Ectodermal cell (in vitro differentiated cells): Measurements from ENCODE around the gene SMC3.
"Not testable (repeated sequence)": the region's sequence is repeated elsewhere in the genome, so short reads cannot be mapped to it uniquely, and the experiment has no call there.

Source experiments
- H3K27ac ChIP-seq: 2 replicates; pipeline ENCODE4 v1.7.0; 2013; ENCODE audit warnings: mild to moderate bottlenecking, low read depth, low read length; ENCODE audit not compliant: insufficient read depth, poor library complexity, severe bottlenecking
- H3K27me3 ChIP-seq: 2 replicates; pipeline ENCODE4 v1.7.0; 2013; ENCODE audit warnings: mild to moderate bottlenecking, low read length; ENCODE audit not compliant: insufficient read depth, control insufficient read depth, poor library complexity, severe bottlenecking
- H3K36me3 ChIP-seq: one replicate; pipeline ENCODE4 v1.7.0; 2013; ENCODE audit warnings: low read length; ENCODE audit not compliant: control insufficient read depth, insufficient read depth
- H3K4me1 ChIP-seq: one replicate; pipeline ENCODE4 v1.7.0; 2013; ENCODE audit warnings: low read length; ENCODE audit not compliant: control insufficient read depth, insufficient read depth
- H3K4me3 ChIP-seq: 2 replicates; pipeline ENCODE4 v1.7.0; 2013; ENCODE audit warnings: low read depth, low read length, control low read depth; ENCODE audit not compliant: insufficient read depth
- H3K9me3 ChIP-seq: 2 replicates; pipeline ENCODE4 v1.7.0; 2013; ENCODE audit warnings: mild to moderate bottlenecking, low read length, moderate library complexity; ENCODE audit not compliant: control insufficient read depth
- WGBS, 2 experiments: methylation state at CpG; one replicate each; pipeline ENCODE4 v1.1.7; 2013; ENCODE audit warnings: missing lambda C conversion rate in 2 of 2; 5-methylcytosine and 5-hydroxymethylcytosine counted together

SMC3 gene

DNA sequence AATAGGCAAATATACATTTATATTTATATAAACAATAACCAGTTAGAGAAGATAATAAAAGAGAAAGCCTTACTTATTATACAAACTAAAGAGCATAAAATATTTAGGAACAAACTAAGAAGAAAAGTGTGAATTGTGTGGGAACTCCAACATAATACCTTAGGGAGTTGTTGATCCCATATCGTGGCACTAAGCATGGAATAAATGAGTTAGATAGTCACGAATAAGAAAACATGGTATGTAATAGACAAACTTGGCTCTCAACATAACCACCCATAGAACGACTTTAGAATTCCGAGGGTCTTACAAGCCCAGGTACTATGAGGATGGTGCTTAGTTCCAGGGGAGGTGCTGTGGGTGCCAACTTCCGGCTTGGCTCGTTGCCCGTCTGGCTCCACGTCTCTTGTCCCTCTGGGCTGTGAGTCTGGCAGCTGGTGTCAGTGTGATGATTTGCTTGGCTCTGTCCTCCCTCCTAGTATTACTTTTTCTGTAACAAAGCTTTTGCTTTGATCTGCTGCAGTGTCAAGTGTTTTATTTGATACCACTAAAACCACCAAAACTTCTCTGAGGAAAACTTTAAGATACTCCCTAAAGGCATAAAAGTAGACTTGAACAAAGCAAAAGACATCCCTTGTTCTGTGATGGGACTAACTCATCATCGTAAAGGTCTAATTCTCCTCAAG is 67.2 kb downstream of the SMC3 start:
- WGBS, 2 experiments, result 94 to 96% methylated on average over 9 of the region's 9 CpGs
- Histone ChIP-seq H3K27me3 (no peaks in the 10 kb centered on the region), H3K27ac (no peak overlapping the region), H3K36me3 (no peaks in the 10 kb centered on the region), H3K9me3 (no peaks in the 10 kb centered on the region), H3K4me3 (no peak overlapping the region), H3K4me1 (peaks cover 6% of the 10 kb centered on the region)

DNA sequence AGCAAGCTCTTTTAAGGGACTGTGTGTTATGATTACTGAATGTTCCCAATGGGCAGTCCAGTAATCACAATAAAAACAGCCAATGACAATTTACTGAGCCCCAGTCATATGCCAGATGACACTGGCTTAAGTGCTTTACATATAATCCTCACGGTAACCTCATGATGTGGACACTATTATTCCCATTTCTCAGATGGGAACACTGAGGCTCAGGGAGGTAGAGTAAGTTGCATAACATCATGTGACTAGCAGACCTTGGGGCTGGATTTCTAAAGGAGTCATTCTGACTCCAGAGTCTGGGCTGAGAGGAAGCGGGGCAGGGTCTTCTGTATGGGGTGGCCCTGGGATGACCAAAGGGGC is 69.1 kb downstream of the SMC3 start:
- Histone ChIP-seq H3K9me3 (no peaks in the 10 kb centered on the region), H3K4me1 (peaks cover 11% of the 10 kb centered on the region), H3K27ac (peak overlapping the region; percentile 12), H3K4me3 (no peak overlapping the region), H3K36me3 (no peaks in the 10 kb centered on the region), H3K27me3 (peaks cover 3% of the 10 kb centered on the region)
- 97% methylated on average over 2 of the region's 2 CpGs for WGBS, 2 experiments

DNA sequence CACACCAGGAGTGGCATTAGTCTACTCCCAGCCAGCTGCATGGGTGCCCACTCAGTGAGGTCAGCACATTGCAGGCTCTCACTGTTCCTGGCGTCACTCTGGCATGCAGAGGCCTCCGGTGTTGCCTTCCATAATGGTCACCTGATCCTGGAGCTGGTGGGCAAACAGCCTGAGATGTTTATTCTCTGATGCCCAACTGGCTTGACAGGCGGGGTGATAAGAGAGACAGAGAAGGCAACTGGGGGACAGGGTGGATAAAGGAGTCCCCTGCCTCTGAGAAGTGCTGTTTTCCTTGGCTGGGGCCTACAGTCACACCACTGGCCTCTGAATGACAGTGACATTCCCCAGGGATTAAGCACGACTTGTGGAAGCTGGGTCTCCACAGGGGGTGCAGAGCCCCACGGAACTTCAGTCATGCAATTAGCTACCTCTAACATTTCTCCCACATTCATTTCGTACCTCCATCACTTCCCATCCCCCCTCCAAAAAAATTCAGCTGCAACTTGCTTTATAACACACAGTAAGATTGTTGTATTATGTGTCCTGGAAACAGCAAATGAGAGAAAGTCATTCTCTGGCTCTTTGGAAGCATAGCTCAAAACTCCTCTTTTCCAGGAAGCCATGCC is 69.5 kb downstream of the SMC3 start:
- peaks cover 8% of the 10 kb centered on the region for H3K27me3 ChIP-seq
- WGBS, 2 experiments, result 28 to 33% methylated on average over 6 of the region's 6 CpGs
- no peaks in the 10 kb centered on the region for H3K9me3 ChIP-seq
- H3K4me3 ChIP-seq, result no peak overlapping the region
- peak overlapping the region; percentile 12 for H3K27ac ChIP-seq
- H3K36me3 ChIP-seq, result no peaks in the 10 kb centered on the region
- H3K4me1 ChIP-seq, result peaks cover 15% of the 10 kb centered on the region

DNA sequence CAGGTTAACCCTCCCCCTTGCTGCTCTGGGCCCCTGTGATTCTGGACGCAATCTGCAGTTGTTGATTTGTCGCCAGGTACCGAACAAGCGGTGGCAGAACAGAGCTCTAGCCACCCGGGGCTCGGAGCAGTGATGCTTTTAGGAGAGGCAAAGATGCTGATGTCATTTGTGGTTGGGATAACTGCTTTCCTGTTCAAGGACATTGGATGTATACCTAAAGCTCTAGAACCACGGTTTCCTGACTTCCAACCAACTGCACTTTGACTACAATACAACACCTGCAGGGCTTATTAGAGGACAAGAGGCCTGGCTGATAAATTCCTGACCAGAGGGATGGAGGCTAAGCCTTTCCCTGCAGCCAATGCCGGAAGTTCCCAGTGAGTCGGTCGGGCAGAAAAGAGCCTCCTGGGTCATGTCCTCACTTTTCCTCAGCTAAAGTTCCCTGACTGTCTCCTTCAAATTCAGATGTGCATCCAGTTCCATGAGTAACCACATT is 70.1 kb downstream of the SMC3 start:
- no peaks in the 10 kb centered on the region for H3K36me3 ChIP-seq
- peaks cover 17% of the 10 kb centered on the region for H3K4me1 ChIP-seq
- no peaks in the 10 kb centered on the region for H3K9me3 ChIP-seq
- peaks cover 13% of the 10 kb centered on the region for H3K27me3 ChIP-seq
- no peak overlapping the region for H3K4me3 ChIP-seq
- 48 to 49% methylated on average over 10 of the region's 10 CpGs for WGBS, 2 experiments
- no peak overlapping the region for H3K27ac ChIP-seq

DNA sequence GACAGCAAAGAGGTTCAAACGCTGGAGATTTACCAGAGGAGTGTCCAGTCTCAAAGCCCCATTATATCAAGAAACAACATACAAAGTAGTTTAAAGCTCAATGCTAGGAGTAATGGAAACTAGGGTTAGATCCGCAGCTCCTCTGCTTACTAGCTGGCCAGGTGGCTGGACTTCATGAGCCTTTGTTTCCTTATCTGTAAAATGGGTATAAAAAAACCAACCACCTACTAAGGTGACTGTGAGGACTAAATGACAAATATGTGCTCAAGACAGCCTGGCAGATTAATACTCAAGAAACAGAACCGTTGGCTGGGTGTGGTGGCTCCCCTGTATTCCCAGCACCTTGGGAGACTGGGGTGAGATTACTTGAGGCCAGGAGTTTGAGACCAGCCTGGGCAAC is 70.8 kb downstream of the SMC3 start:
- H3K27me3 ChIP-seq, result peaks cover 20% of the 10 kb centered on the region
- no peaks in the 10 kb centered on the region for H3K36me3 ChIP-seq
- WGBS, 2 experiments, result 91% methylated on average over 3 of the region's 3 CpGs
- H3K4me1 ChIP-seq, result peaks cover 23% of the 10 kb centered on the region
- H3K27ac ChIP-seq, result no peak overlapping the region
- no peaks in the 10 kb centered on the region for H3K9me3 ChIP-seq
- H3K4me3 ChIP-seq, result no peak overlapping the region

DNA sequence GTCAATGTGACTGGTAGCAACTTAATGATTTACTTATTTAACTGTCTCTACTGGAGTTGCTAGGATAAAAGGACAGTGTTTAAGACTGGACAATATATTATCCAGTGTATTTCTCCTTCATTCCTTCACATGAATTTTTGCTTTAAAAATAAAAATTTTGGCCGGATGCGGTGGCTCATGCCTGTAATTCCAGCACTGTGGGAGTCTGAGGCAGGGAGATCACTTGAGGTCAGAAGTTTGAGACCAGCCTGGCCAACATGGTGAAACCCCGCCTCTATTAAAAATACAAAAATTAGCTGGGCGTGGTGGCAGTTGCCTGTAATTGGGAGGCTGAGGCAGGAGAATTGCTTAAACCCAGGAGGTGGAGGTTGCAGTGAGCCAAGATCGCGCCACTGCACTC is 71.6 kb downstream of the SMC3 start:
- 87 to 94% methylated on average over 6 of the region's 6 CpGs for WGBS, 2 experiments
- not testable (repeated sequence) for H3K36me3 ChIP-seq, H3K27ac ChIP-seq, H3K4me3 ChIP-seq, H3K9me3 ChIP-seq
- peaks cover 28% of the 10 kb centered on the region for H3K27me3 ChIP-seq
- H3K4me1 ChIP-seq, result peaks cover 27% of the 10 kb centered on the region

DNA sequence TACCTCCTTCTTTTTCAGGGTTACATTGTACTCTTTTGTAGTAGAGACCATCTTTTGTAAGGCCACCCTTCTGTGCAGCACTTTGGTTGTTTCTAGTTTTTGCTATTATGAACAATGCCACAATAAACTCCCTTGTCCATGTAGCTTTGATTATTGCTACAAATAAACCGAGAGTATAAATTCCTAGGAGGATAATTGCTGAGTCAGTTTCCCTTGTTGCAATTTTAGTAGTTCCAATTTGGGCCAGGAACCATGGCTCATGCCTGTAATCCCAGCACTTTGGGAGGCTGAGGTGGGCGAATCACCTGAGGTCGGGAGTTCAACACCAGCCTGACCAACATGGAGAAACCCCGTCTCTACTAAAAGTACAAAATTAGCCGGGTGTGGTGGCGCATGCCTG is 72.4 kb downstream of the SMC3 start:
- WGBS, 2 experiments, result 87 to 93% methylated on average over 4 to 5 of the region's 6 CpGs
- not testable (repeated sequence) for H3K27ac ChIP-seq, H3K4me3 ChIP-seq, H3K36me3 ChIP-seq, H3K9me3 ChIP-seq
- H3K4me1 ChIP-seq, result peaks cover 31% of the 10 kb centered on the region
- H3K27me3 ChIP-seq, result peaks cover 36% of the 10 kb centered on the region

DNA sequence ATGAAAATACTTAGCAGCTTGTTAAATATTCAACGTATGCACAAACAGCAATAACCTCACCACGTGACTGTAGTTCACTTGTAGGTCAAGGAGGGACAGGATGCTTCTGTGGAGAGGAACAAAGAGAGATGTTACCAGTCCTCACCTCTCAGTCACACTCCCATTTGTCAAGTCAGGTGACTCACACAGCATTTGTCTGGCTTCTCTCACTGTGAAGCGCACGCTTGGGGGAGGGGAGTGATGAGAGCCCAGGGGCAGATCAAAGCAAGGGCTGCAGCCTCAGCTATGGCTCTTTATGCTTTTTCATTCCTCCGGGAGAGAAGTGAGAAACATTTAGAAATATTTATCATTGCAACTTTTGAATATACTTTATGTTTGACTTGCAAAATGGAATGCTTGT is 73.8 kb downstream of the SMC3 start:
- Histone ChIP-seq H3K9me3 (no peaks in the 10 kb centered on the region), H3K27me3 (peaks cover 50% of the 10 kb centered on the region), H3K4me1 (peaks cover 38% of the 10 kb centered on the region), H3K4me3 (no peak overlapping the region), H3K27ac (no peak overlapping the region), H3K36me3 (no peaks in the 10 kb centered on the region)
- WGBS, 2 experiments, result 3 to 4% methylated on average over 3 to 5 of the region's 5 CpGs

DNA sequence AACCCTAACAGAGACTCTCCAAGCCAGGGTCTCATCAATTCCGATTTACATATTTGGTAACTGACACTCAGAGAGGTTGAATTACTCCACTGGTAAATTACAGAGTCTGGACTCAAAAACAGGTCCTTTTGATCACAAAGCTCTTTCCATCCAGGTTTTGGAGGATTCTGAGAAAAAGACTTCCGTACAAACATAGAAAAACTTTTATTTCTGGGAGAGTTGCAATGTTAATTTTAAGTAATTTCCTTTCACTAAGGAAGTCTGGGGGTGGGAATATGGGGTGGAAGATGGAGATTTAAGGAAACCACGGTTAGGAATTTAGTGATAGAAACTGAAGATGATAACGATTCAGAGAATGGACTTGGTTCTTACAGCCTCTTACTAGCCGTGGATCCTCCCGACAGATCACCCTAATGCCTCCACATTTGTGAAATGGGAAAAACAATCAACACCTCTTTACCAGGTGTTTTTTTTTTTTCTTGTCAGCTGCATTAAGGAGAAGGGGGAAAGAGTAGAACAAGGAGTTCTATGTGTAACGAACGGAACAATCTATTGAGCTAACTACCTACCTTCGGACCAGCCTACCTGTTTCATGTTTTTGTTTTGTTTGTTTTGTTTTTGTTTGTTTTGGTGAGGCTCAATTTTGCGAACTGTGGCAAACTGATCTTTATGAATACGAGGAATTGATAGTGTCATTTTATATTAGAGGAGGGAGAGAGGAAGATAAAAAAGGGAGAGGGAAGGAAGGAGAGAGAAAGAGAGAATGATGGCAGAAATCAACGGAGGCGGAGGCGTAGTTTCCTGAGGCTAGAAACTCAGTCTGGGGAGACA is 74.9 kb downstream of the SMC3 start:
- Histone ChIP-seq H3K27me3 (peaks cover 55% of the 10 kb centered on the region), H3K4me1 (peaks cover 35% of the 10 kb centered on the region), H3K36me3 (no peaks in the 10 kb centered on the region), H3K4me3 (no peak overlapping the region), H3K9me3 (no peaks in the 10 kb centered on the region), H3K27ac (no peak overlapping the region)
- whole genome bisulfite sequencing, 2 experiments, result 13 to 18% methylated on average over 13 to 14 of the region's 14 CpGs

DNA sequence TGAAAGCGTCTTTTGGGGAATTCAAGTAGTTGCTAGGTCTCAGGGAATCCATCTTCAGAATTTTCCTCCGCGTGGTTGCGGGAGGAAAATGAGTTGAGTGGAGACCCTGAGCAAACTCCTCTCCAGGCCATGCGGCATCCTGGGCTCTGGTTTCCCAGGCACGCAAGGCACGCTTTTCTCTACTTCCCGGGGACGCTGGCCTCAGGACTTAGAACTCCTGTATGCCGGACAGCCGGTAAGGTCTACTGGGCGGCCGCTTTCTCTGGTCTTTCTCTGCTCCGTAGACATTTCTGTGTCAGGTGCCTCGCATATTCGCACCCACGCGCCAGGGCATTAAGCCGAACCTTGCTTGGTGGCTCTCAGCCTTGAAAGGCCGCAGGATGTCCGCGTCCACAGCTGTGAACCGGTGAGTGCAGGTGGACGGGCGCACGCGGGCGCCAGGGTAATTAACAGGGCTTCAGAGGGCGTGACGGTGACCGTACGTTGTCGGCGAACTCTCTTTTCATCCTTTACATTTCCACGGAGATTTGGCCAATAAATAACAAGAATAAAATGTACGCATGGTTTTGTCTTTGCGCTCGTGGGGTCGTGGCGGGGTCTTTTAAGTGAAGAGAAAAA is 75.6 kb downstream of the SMC3 start:
- Histone ChIP-seq H3K9me3 (no peaks in the 10 kb centered on the region), H3K27me3 (peaks cover 55% of the 10 kb centered on the region), H3K27ac (no peak overlapping the region), H3K36me3 (no peaks in the 10 kb centered on the region), H3K4me3 (peak overlapping the region; percentile 58), H3K4me1 (peaks cover 32% of the 10 kb centered on the region)
- 1% methylated on average over 40 of the region's 40 CpGs for WGBS, 2 experiments
